Loucy (cell line): ENCODE measurements around the gene PROSER2.

ENCODE experiments used
- H2AFZ ChIP-seq: fragments of 200-600 bp; sonication (generic); 2 replicates; pipeline ENCODE4 v1.6.0; 2016; ENCODE audit warnings: antibody characterized with exemption, mild to moderate bottlenecking, low read length, moderate library complexity
- H3F3A ChIP-seq: fragments of 200-600 bp; 2 replicates; pipeline ENCODE4 v1.6.0; 2016; ENCODE audit warnings: antibody characterized with exemption, low read depth, mild to moderate bottlenecking
- H3K27me3 ChIP-seq: fragments of 200-600 bp; sonication (generic); 2 replicates; pipeline ENCODE4 v1.6.1; 2014; ENCODE audit warnings: low read length, mild to moderate bottlenecking; ENCODE audit not compliant: insufficient read depth, poor library complexity, severe bottlenecking
- H3K36me3 ChIP-seq: fragments of 200-600 bp; sonication (generic); 2 replicates; pipeline ENCODE4 v1.6.1; 2016; ENCODE audit warnings: low read length; ENCODE audit not compliant: insufficient read depth
- H3K4me1 ChIP-seq: fragments of 200-600 bp; sonication (generic); 2 replicates; pipeline ENCODE4 v1.5.1; 2014; ENCODE audit warnings: low read length, mild to moderate bottlenecking; ENCODE audit not compliant: insufficient read depth, poor library complexity, severe bottlenecking
- H3K4me2 ChIP-seq: fragments of 200-600 bp; sonication (generic); 2 replicates; pipeline ENCODE4 v1.6.0; 2014; ENCODE audit warnings: antibody characterized with exemption, low read length, low read depth, mild to moderate bottlenecking; ENCODE audit not compliant: poor library complexity, severe bottlenecking
- H3K4me3 ChIP-seq: fragments of 200-600 bp; sonication (generic); 2 replicates; pipeline ENCODE4 v1.5.1; 2014; ENCODE audit warnings: low read length, mild to moderate bottlenecking, mixed read lengths; ENCODE audit not compliant: poor library complexity, severe bottlenecking
- H3K79me2 ChIP-seq: fragments of 200-600 bp; sonication (generic); 2 replicates; pipeline ENCODE4 v1.6.1; 2014; ENCODE audit warnings: low read length; ENCODE audit not compliant: insufficient read depth
- H3K9ac ChIP-seq: fragments of 200-600 bp; sonication (generic); 2 replicates; pipeline ENCODE4 v1.6.0; 2014; ENCODE audit warnings: mild to moderate bottlenecking, low read depth, low read length, moderate library complexity; ENCODE audit not compliant: poor library complexity, severe bottlenecking
- H3K9me2 ChIP-seq: fragments of 200-600 bp; sonication (generic); replicated peaks from 2 replicates; pipeline ENCODE4 v1.6.1; 2016; ENCODE audit warnings: low read depth, low read length, mixed read lengths
- H3K9me3 ChIP-seq: fragments of 200-600 bp; sonication (generic); 2 replicates; pipeline ENCODE4 v1.6.1; 2014; ENCODE audit warnings: mild to moderate bottlenecking, antibody characterized with exemption, low read length, low read depth; ENCODE audit not compliant: insufficient read depth
- H4K20me1 ChIP-seq: fragments of 200-600 bp; sonication (generic); 2 replicates; pipeline ENCODE4 v1.6.0; 2014; ENCODE audit warnings: antibody characterized with exemption, low read length, mild to moderate bottlenecking; ENCODE audit not compliant: insufficient read depth, poor library complexity, severe bottlenecking
- CTCF ChIP-seq: fragments of 200-600 bp; sonication (generic); conservative IDR thresholded peaks from 2 replicates; pipeline ENCODE4 v1.5.1; 2014; ENCODE audit warnings: mild to moderate bottlenecking, antibody characterized with exemption, low read length
- EZH2phosphoT487 ChIP-seq: fragments of 200-600 bp; IDR thresholded peaks from 2 replicates; pipeline ENCODE4 v1.6.1; 2018; ENCODE audit warnings: antibody characterized with exemption, mild to moderate bottlenecking, moderate library complexity, borderline replicate concordance

PROSER2 gene

GRCh38 chr10:11898372-11899066 lies 75.4 kb downstream of the PROSER2 start:
- Histone ChIP-seq H3F3A (no peaks in the 10 kb centered on the region), H2AFZ (no peak overlapping the region), H3K79me2 (no peaks in the 10 kb centered on the region), H3K9ac (no peak overlapping the region), H3K9me2 (no peaks in the 10 kb centered on the region), H3K4me1 (no peaks in the 10 kb centered on the region), H3K27me3 (no peaks in the 10 kb centered on the region), H3K4me3 (no peak overlapping the region), H3K9me3 (no peaks in the 10 kb centered on the region), H4K20me1 (no peaks in the 10 kb centered on the region), H3K4me2 (no peak overlapping the region), H3K36me3 (no peaks in the 10 kb centered on the region)
- TF ChIP-seq CTCF, result no peak
- TF ChIP-seq EZH2phosphoT487, result no peak

GRCh38 chr10:11899067-11899876 lies 76.1 kb downstream of the PROSER2 start:
- H4K20me1 ChIP-seq, result no peaks in the 10 kb centered on the region
- no peaks in the 10 kb centered on the region for H3K36me3 ChIP-seq
- H3K4me1 ChIP-seq, result no peaks in the 10 kb centered on the region
- no peaks in the 10 kb centered on the region for H3F3A ChIP-seq
- H3K4me2 ChIP-seq, result no peak overlapping the region
- no peak for TF ChIP-seq CTCF
- no peak for TF ChIP-seq EZH2phosphoT487
- no peaks in the 10 kb centered on the region for H3K9me3 ChIP-seq
- H3K9me2 ChIP-seq, result no peaks in the 10 kb centered on the region
- H3K27me3 ChIP-seq, result no peaks in the 10 kb centered on the region
- no peak overlapping the region for H2AFZ ChIP-seq
- H3K4me3 ChIP-seq, result no peak overlapping the region
- no peaks in the 10 kb centered on the region for H3K79me2 ChIP-seq
- H3K9ac ChIP-seq, result no peak overlapping the region

GRCh38 chr10:11901036-11901301 lies 77.8 kb downstream of the PROSER2 start:
- no peak overlapping the region for H2AFZ ChIP-seq
- H3K4me2 ChIP-seq, result no peak overlapping the region
- no peaks in the 10 kb centered on the region for H3K9me3 ChIP-seq
- H3K79me2 ChIP-seq, result no peaks in the 10 kb centered on the region
- no peaks in the 10 kb centered on the region for H3K36me3 ChIP-seq
- H3F3A ChIP-seq, result no peaks in the 10 kb centered on the region
- H3K9ac ChIP-seq, result no peak overlapping the region
- no peaks in the 10 kb centered on the region for H3K27me3 ChIP-seq
- no peaks in the 10 kb centered on the region for H4K20me1 ChIP-seq
- no peak overlapping the region for H3K4me3 ChIP-seq
- H3K9me2 ChIP-seq, result no peaks in the 10 kb centered on the region
- TF ChIP-seq EZH2phosphoT487 (no peak), CTCF (no peak)
- no peaks in the 10 kb centered on the region for H3K4me1 ChIP-seq
